SK-N-SH (cell line): ENCODE measurements around the gene NTRK3.

ENCODE experiments used
- CHD2 ChIP-seq: fragments of 150-350 bp; IDR thresholded peaks from 2 replicates; pipeline ENCODE4 v1.6.1; 2018; ENCODE audit warnings: low read length; ENCODE audit not compliant: partially characterized antibody
- CTCF ChIP-seq: fragments of 200-600 bp; sonication (generic); IDR thresholded peaks from 2 replicates; pipeline ENCODE4 v1.6.1; 2017; ENCODE audit warnings: antibody characterized with exemption, mild to moderate bottlenecking, moderate library complexity
- EZH2phosphoT487 ChIP-seq: fragments of 200-600 bp; sonication (generic); IDR thresholded peaks from 2 replicates; pipeline ENCODE4 v1.6.1; 2017; ENCODE audit warnings: low read depth, mixed run types, mild to moderate bottlenecking, antibody characterized with exemption, moderate library complexity, borderline replicate concordance
- GABPA ChIP-seq: IDR thresholded peaks from 2 replicates; pipeline ENCODE4 v1.4.0; 2012; ENCODE audit warnings: low read depth, mild to moderate bottlenecking
- NFIC ChIP-seq: IDR thresholded peaks from 2 replicates; pipeline ENCODE4 v1.4.0; 2012; ENCODE audit warnings: borderline replicate concordance
- PBX3 ChIP-seq: IDR thresholded peaks from 2 replicates; pipeline ENCODE4; 2012
- RXRA ChIP-seq: IDR thresholded peaks from 2 replicates; pipeline ENCODE4 v1.4.0; 2012; ENCODE audit warnings: low read depth, mild to moderate bottlenecking, borderline replicate concordance

GRCh38 chr15:88178631-88179030, 77.9 kb downstream of the NTRK3 start:
- no peak for TF ChIP-seq GABPA
- TF ChIP-seq RXRA: no peak
- no peak for TF ChIP-seq CTCF
- TF ChIP-seq EZH2phosphoT487: no peak
- TF ChIP-seq CHD2: no peak
- no peak for TF ChIP-seq PBX3
- no peak for TF ChIP-seq NFIC
